ENCODE results near the gene C3orf20.

GRCh38 chr3:14814411-14814871, 139.5 kb downstream of the C3orf20 start:
- TF ChIP-seq EZH2phosphoT487 (IDR thresholded peaks at IDR 0.05; ENCODE audit: insufficient read depth, low read depth) (no peak), EZH2 (IDR thresholded peaks at IDR 0.05; ENCODE audit: insufficient read depth, poor library complexity, severe bottlenecking) (no peak)

All from GM23248 (cell line).